GM12878 (cell line): ENCODE measurements around the gene FOXP1. TPM values are rescaled to one million over a fixed set of nuclear protein-coding genes. Genes with fewer than 3 reads are reported as not detected.

Experiments
- ATAC-seq: fragments of 200-7000 bp; cut with Tn5 transposase; 3 replicates; pipeline ENCODE4 v1.9.1; 2020; ENCODE audit warnings: mild to moderate bottlenecking, moderate library complexity
- BruUV-seq: library from RNA; stranded (reverse); fragments of 400-500 nt; replicated peaks from 2 replicates; lab custom pipeline; 2021; lab: Mats Ljungman, UMichigan
- CTCF ChIA-PET: fragments of 300-600 bp; sonication (Branson Sonifier 250); formaldehyde crosslinking; extraction: SDS; loops from one replicate; lab custom pipeline; 2021; ENCODE audit warnings: inconsistent platforms; lab: Yijun Ruan, JAX
- POLR2A ChIA-PET: fragments of 350-600 bp; formaldehyde crosslinking; extraction: SDS; loops from one replicate; lab custom pipeline; 2021; ENCODE audit warnings: inconsistent platforms; lab: Charles Lee
- RAD21 ChIA-PET: fragments of 300-600 bp; sonication (Branson Sonifier 250); formaldehyde crosslinking; loops from one replicate; lab custom pipeline; 2023; ENCODE audit warnings: antibody characterized with exemption; ENCODE audit not compliant: unreplicated experiment; lab: Charles Lee
- SMC1A ChIA-PET: fragments of 300-600 bp; sonication (Branson Sonifier 250); formaldehyde crosslinking; loops from one replicate; lab custom pipeline; 2023; ENCODE audit not compliant: unreplicated experiment, uncharacterized antibody; lab: Charles Lee
- DNase-seq: peaks from one replicate; pipeline ENCODE4 v3.0.0-alpha.2; 2011; ENCODE audit warnings: low read depth, low spot score
- FAIRE-seq: peaks from 3 replicates; lab custom pipeline; 2011; peaks lifted over from hg19 to GRCh38; lab: Jason Lieb, UNC
- H2AFZ ChIP-seq: 2 replicates; pipeline ENCODE4 v1.6.0; 2011; ENCODE audit warnings: low read depth, low read length, control low read depth; ENCODE audit not compliant: control insufficient read depth
- H3K27ac ChIP-seq: 2 replicates; pipeline ENCODE4 v1.5.1; 2011; ENCODE audit warnings: control low read depth; ENCODE audit not compliant: control insufficient read depth, insufficient read depth
- H3K27me3 ChIP-seq, 2 experiments: replicated peaks in 1 of 2; 2 replicates each; pipeline versions ENCODE4 v1.6.0 to v1.6.1; 2011; ENCODE audit warnings: low read length in 1 of 2; ENCODE audit not compliant: control insufficient read depth in 2 of 2, insufficient read depth in 2 of 2
- H3K36me3 ChIP-seq, 2 experiments: 2 replicates each; pipeline ENCODE4 v1.5.1; 2011; ENCODE audit warnings: low read length in 1 of 2; ENCODE audit not compliant: control insufficient read depth in 2 of 2, insufficient read depth in 2 of 2
- H3K4me1 ChIP-seq: 2 replicates; pipeline ENCODE4 v1.6.1; 2011; ENCODE audit warnings: mild to moderate bottlenecking, low read length, moderate library complexity, mixed read lengths; ENCODE audit not compliant: control insufficient read depth, insufficient read depth
- H3K4me2 ChIP-seq: 2 replicates; pipeline ENCODE4 v1.6.0; 2011; ENCODE audit warnings: control low read depth; ENCODE audit not compliant: control insufficient read depth, insufficient read depth
- H3K4me3 ChIP-seq: fragments of 200-600 bp; sonication (generic); 2 replicates; pipeline ENCODE4 v1.5.1; 2016
- H3K79me2 ChIP-seq: 2 replicates; pipeline ENCODE4 v1.6.0; 2011; ENCODE audit warnings: low read length; ENCODE audit not compliant: control insufficient read depth, insufficient read depth
- H3K9ac ChIP-seq: 2 replicates; pipeline ENCODE4 v1.8.0; 2011; ENCODE audit warnings: low read length, control low read depth, mixed read lengths; ENCODE audit not compliant: control insufficient read depth, insufficient read depth
- H3K9me3 ChIP-seq: replicated peaks from 3 replicates; pipeline ENCODE4 v1.5.1; 2011; ENCODE audit warnings: mild to moderate bottlenecking, low read length; ENCODE audit not compliant: control insufficient read depth, insufficient read depth
- H4K20me1 ChIP-seq: 2 replicates; pipeline ENCODE4 v1.6.0; 2011; ENCODE audit not compliant: control insufficient read depth, insufficient read depth
- BHLHE40 ChIP-seq, 2 experiments: fragments of 450-650 bp in 1 of 2; IDR thresholded peaks; 2 replicates each; pipeline ENCODE4 v1.6.1; 2011 to 2017; ENCODE audit warnings: low read depth in 2 of 2, borderline replicate concordance in 1 of 2, improper control_type of control experiment in 1 of 2, low read length in 1 of 2, mild to moderate bottlenecking in 1 of 2
- ELK1 ChIP-seq: IDR thresholded peaks from 2 replicates; pipeline ENCODE4 v1.6.1; 2012; ENCODE audit warnings: low read depth, low read length, improper control_type of control experiment
- IKZF2 ChIP-seq, 2 experiments: fragments of 450-650 bp; IDR thresholded peaks; 2 replicates each; pipeline ENCODE4 v1.6.1; 2017; ENCODE audit warnings: mild to moderate bottlenecking in 2 of 2, moderate library complexity in 2 of 2
- MAX ChIP-seq: IDR thresholded peaks from 2 replicates; pipeline ENCODE4 v1.6.1; 2012; ENCODE audit warnings: low read depth, low read length, improper control_type of control experiment
- MYC ChIP-seq: IDR thresholded peaks from 2 replicates; pipeline ENCODE4 v1.6.1; 2011; ENCODE audit warnings: mild to moderate bottlenecking, low read length, moderate library complexity, inconsistent platforms; ENCODE audit not compliant: insufficient read depth, insufficient replicate concordance, insufficient read length, severe bottlenecking
- NFXL1 ChIP-seq: fragments of 450-650 bp; IDR thresholded peaks from 2 replicates; pipeline ENCODE4 v1.6.1; 2017; ENCODE audit warnings: antibody characterized with exemption, mild to moderate bottlenecking, borderline replicate concordance
- NFYA ChIP-seq: IDR thresholded peaks from 2 replicates; pipeline ENCODE4 v1.6.1; 2011; ENCODE audit warnings: low read depth, mild to moderate bottlenecking, low read length, improper control_type of control experiment, borderline replicate concordance
- NKRF ChIP-seq: fragments of 450-650 bp; conservative IDR thresholded peaks from 2 replicates; pipeline ENCODE4 v1.6.1; 2017; ENCODE audit warnings: mild to moderate bottlenecking, moderate library complexity
- NRF1 ChIP-seq: conservative IDR thresholded peaks from 2 replicates; pipeline ENCODE4 v1.6.1; 2011; ENCODE audit warnings: mild to moderate bottlenecking, low read depth, low read length, improper control_type of control experiment
- SUZ12 ChIP-seq: fragments of 200-600 bp; sonication (generic); IDR thresholded peaks from one replicate; pipeline ENCODE4 v1.6.1; 2018; ENCODE audit warnings: antibody characterized with exemption, mild to moderate bottlenecking; ENCODE audit not compliant: unreplicated experiment
- YBX1 ChIP-seq: fragments of 450-650 bp; IDR thresholded peaks from 2 replicates; pipeline ENCODE4 v1.6.1; 2016; ENCODE audit warnings: antibody characterized with exemption
- WGBS: methylation state at CpG from one replicate; pipeline ENCODE4 v1.1.6; 2016; ENCODE audit warnings: low lambda C conversion rate; ENCODE audit not compliant: insufficient replicate concordance, insufficient coverage; ENCODE audit errors: missing lambda C conversion rate; 5-methylcytosine and 5-hydroxymethylcytosine counted together
- in situ Hi-C: fragments of 300-500 bp; cut with MboI; formaldehyde crosslinking; loops from 9 replicates; pipeline ENCODE4 v1.14.3; 2018; ENCODE audit warnings: mixed read lengths
- intact Hi-C: fragments of 100-400 bp; cut with micrococcal nuclease; formaldehyde crosslinking; loops from one replicate; pipeline ENCODE4 v1.14.2; 2022; ENCODE audit not compliant: unreplicated experiment
- polyA plus RNA-seq, 11 experiments: library from polyadenylated mRNA; depleted of rRNA in 4 of 11; unstranded in 6 of 11; stranded (reverse) in 5 of 11; fragments of >200 nt; fragmentation: Nextera tagmentation in 4 of 11; fragmentation: Illumina TruSeq in 1 of 11; extraction: Ambion mirVana in 4 of 11; extraction: Trizol in 1 of 11; gene quantifications; 1 replicate in 1 of 11; 2 replicates in 10 of 11; pipeline versions ENCODE4 v1.2.1 to v1.2.3, GENCODE V29; 2011 to 2016; ENCODE audit warnings: inconsistent platforms in 2 of 11, missing spikeins in 2 of 11, low read depth in 1 of 11
- total RNA-seq, 4 experiments: library from RNA; depleted of rRNA in 3 of 4; stranded (reverse); fragments of >200 nt in 3 of 4; fragmentation: Illumina TruSeq in 1 of 4; extraction: Trizol in 1 of 4; gene quantifications; 2 replicates each; pipeline versions ENCODE4 v1.2.1 to v1.2.3, GENCODE V29; 2013 to 2021
- TF ChIP-seq, protein P1 (sequence below): fragments of 450-650 bp; IDR thresholded peaks from 2 replicates; pipeline ENCODE4 v1.6.1; 2014; ENCODE audit warnings: mild to moderate bottlenecking
- TF ChIP-seq, protein P2 (sequence below): fragments of 450-650 bp; IDR thresholded peaks from 2 replicates; pipeline ENCODE4 v1.6.1; 2016; ENCODE audit warnings: mild to moderate bottlenecking
- TF ChIP-seq, protein P3 (sequence below): fragments of 150-350 bp; IDR thresholded peaks from 2 replicates; pipeline ENCODE4 v1.6.1; 2014; ENCODE audit warnings: mild to moderate bottlenecking, low read depth, low read length

Gene FOXP1
- total and polyA plus RNA-seq, 10 of the 15 experiments (the other 5 are each of a cell fraction or from before 2014, with no cell fraction given): 0.05 to 1.6 (median 0.20) TPM; not detected in 1

DNA sequence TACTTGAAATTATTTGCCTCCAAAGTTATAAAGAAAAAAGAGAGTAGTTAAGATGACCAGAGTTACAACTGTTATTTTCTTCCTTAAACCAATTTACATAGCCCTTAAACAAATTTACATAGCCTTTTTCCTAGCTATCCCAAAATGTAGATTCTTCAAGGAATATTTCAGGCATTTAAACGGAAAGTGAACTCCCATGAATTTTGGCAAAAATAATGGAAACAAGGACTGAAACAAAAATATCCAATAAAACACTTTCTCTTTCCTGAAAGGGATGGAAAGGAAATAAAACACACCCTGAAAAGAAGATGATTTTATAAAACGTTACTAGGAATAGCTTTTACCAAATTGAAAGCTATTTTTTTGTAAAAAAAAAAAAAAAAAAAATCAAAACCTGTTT, 418.6 kb downstream of the FOXP1 start (continued):
- TF ChIP-seq NKRF (no peak), ELK1 (no peak), BHLHE40 (IDR thresholded peaks at IDR 0.05; ENCODE audit: borderline replicate concordance in 1 of 2, low read depth in 2 of 2, low read length in 1 of 2) (no peak), NFXL1 (no peak)
- TF ChIP-seq, protein P1, sequence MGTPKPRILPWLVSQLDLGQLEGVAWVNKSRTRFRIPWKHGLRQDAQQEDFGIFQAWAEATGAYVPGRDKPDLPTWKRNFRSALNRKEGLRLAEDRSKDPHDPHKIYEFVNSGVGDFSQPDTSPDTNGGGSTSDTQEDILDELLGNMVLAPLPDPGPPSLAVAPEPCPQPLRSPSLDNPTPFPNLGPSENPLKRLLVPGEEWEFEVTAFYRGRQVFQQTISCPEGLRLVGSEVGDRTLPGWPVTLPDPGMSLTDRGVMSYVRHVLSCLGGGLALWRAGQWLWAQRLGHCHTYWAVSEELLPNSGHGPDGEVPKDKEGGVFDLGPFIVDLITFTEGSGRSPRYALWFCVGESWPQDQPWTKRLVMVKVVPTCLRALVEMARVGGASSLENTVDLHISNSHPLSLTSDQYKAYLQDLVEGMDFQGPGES: no peak

DNA sequence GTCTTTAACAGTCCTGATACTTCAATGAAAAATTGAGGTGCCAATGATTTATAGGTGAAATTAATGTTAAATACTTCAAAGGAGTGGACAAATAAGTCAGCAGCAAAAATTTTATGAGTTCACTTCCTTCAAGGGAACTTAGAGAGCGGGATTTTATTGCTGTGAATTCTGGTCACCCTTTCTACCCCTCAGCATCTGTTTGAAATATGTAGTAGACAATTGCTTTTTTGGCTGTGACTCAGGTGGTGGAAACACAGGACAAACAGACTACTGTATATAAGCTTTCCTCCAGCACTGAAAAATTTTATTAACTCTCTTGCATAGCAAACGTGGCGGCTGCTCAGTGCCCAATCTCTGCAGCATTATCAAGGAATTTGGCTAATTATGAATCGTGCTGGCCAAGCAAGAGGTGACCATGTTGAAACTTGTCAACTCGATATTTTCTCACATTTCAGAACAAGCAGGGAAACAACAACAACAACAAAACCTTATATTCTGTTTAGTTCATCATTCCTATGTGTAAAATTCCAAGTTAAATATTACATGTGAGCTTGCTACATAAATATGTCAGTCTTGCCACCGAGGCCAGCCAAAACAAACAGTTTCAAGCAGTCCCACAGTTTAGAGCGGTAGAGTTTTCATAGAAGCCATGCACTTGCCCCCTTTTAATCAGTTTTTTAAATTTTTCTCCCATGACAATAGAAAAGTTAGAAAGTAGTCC, 420.2 kb downstream of the FOXP1 start:
- no peak overlapping the region for H3K27ac ChIP-seq
- H3K4me1 ChIP-seq: no peaks in the 10 kb centered on the region
- RAD21 ChIA-PET: no interaction called here
- CTCF ChIA-PET: no interaction called here
- DNase-seq: no peak
- H3K4me3 ChIP-seq: no peak overlapping the region
- no TSS peak for BruUV-seq
- in situ Hi-C loops (no loop called here), intact Hi-C loops (no loop called here)
- H3K9ac ChIP-seq: no peak overlapping the region
- no peaks in the 10 kb centered on the region for H4K20me1 ChIP-seq
- H3K4me2 ChIP-seq: no peak overlapping the region
- WGBS: 21% methylated on average over 7 of the region's 7 CpGs
- H3K9me3 ChIP-seq: no peaks in the 10 kb centered on the region
- POLR2A ChIA-PET: no interaction called here
- no peak for FAIRE-seq
- no peaks in the 10 kb centered on the region for H3K36me3 ChIP-seq
- ATAC-seq: no peak
- H3K27me3 ChIP-seq: no peaks in the 10 kb centered on the region; a peak in 1 of 4 replicates
- SMC1A ChIA-PET: no interaction called here
- no peaks in the 10 kb centered on the region for H3K79me2 ChIP-seq
- H2AFZ ChIP-seq: no peak overlapping the region
- no peak for TF ChIP-seq SUZ12
- TF ChIP-seq NRF1: no peak
- TF ChIP-seq, protein P2, sequence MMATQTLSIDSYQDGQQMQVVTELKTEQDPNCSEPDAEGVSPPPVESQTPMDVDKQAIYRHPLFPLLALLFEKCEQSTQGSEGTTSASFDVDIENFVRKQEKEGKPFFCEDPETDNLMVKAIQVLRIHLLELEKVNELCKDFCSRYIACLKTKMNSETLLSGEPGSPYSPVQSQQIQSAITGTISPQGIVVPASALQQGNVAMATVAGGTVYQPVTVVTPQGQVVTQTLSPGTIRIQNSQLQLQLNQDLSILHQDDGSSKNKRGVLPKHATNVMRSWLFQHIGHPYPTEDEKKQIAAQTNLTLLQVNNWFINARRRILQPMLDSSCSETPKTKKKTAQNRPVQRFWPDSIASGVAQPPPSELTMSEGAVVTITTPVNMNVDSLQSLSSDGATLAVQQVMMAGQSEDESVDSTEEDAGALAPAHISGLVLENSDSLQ: no peak
- TF ChIP-seq IKZF2 (IDR thresholded peaks at IDR 0.05): no peak
- no peak for TF ChIP-seq MYC
- TF ChIP-seq, protein P3, sequence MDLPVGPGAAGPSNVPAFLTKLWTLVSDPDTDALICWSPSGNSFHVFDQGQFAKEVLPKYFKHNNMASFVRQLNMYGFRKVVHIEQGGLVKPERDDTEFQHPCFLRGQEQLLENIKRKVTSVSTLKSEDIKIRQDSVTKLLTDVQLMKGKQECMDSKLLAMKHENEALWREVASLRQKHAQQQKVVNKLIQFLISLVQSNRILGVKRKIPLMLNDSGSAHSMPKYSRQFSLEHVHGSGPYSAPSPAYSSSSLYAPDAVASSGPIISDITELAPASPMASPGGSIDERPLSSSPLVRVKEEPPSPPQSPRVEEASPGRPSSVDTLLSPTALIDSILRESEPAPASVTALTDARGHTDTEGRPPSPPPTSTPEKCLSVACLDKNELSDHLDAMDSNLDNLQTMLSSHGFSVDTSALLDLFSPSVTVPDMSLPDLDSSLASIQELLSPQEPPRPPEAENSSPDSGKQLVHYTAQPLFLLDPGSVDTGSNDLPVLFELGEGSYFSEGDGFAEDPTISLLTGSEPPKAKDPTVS: no peak
- no peak for TF ChIP-seq NFYA
- no peak for TF ChIP-seq YBX1
- TF ChIP-seq MAX: no peak
